Endothelial cell (in vitro differentiated cells): ENCODE results near the gene PEA15. TPM values are rescaled to one million over a fixed set of nuclear protein-coding genes. Genes with fewer than 3 reads are reported as not detected.

Experiments
- DNase-seq: peaks from one replicate; pipeline ENCODE4 v3.0.0; 2021; ENCODE audit warnings: low spot score
- H3K27ac Mint-ChIP-seq: one replicate; pipeline ENCODE4 v1.8.0; 2021; ENCODE audit warnings: mixed read lengths, inconsistent platforms; ENCODE audit not compliant: unreplicated experiment
- H3K27me3 Mint-ChIP-seq: one replicate; pipeline ENCODE4 v1.8.0; 2021; ENCODE audit warnings: mild to moderate bottlenecking, moderate library complexity, mixed read lengths, inconsistent platforms; ENCODE audit not compliant: unreplicated experiment
- H3K36me3 Mint-ChIP-seq: one replicate; pipeline ENCODE4 v1.8.0; 2021; ENCODE audit warnings: mild to moderate bottlenecking, low read depth, mixed read lengths, inconsistent platforms; ENCODE audit not compliant: unreplicated experiment
- H3K4me1 Mint-ChIP-seq: one replicate; pipeline ENCODE4 v1.8.0; 2021; ENCODE audit warnings: mild to moderate bottlenecking, mixed read lengths, inconsistent platforms; ENCODE audit not compliant: unreplicated experiment
- H3K4me3 Mint-ChIP-seq: one replicate; pipeline ENCODE4 v1.8.0; 2021; ENCODE audit warnings: mild to moderate bottlenecking, mixed read lengths, inconsistent platforms; ENCODE audit not compliant: unreplicated experiment
- H3K9me3 Mint-ChIP-seq: one replicate; pipeline ENCODE4 v1.8.0; 2021; ENCODE audit warnings: mixed read lengths, inconsistent platforms; ENCODE audit not compliant: unreplicated experiment
- CTCF ChIP-seq: fragments of 200-600 bp; sonication (generic); IDR thresholded peaks from one replicate; pipeline ENCODE4 v1.5.0; 2021; ENCODE audit warnings: antibody characterized with exemption; ENCODE audit not compliant: unreplicated experiment
- total RNA-seq: library from RNA; stranded (reverse); fragmentation: NEBNext Ultra II Directional; extraction: Animal tissue kit (Norgen Biotek cat#: 25700); gene quantifications from one replicate; pipeline ENCODE4 v1.2.1, GENCODE V29; 2021; ENCODE audit not compliant: unreplicated experiment

Gene PEA15
- total RNA-seq, 1 donor from 2014 or later: 593 TPM

- no peak for DNase-seq
- Mint-ChIP-seq H3K4me1 (no peaks in the 10 kb centered on the region), H3K9me3 (no peaks in the 10 kb centered on the region), H3K36me3 (no peaks in the 10 kb centered on the region), H3K27ac (no peak overlapping the region), H3K27me3 (no peaks in the 10 kb centered on the region), H3K4me3 (no peak overlapping the region)
- no peak for TF ChIP-seq CTCF
Observed at GRCh38 chr1:160178731-160179130, 26.5 kb upstream of the PEA15 start.

GRCh38 chr1:160179336-160179735 lies 25.8 kb upstream of the PEA15 start:
- TF ChIP-seq CTCF: no peak
- H3K27ac Mint-ChIP-seq: no peak overlapping the region
- no peaks in the 10 kb centered on the region for H3K4me1 Mint-ChIP-seq
- H3K36me3 Mint-ChIP-seq: no peaks in the 10 kb centered on the region
- H3K27me3 Mint-ChIP-seq: no peaks in the 10 kb centered on the region
- H3K4me3 Mint-ChIP-seq: no peak overlapping the region
- DNase-seq: no peak
- no peaks in the 10 kb centered on the region for H3K9me3 Mint-ChIP-seq

GRCh38 chr1:160186246-160186645 lies 18.9 kb upstream of the PEA15 start:
- H3K27me3 Mint-ChIP-seq: peaks cover 5% of the 10 kb centered on the region
- H3K36me3 Mint-ChIP-seq: peaks cover 5% of the 10 kb centered on the region
- TF ChIP-seq CTCF: no peak
- no peak overlapping the region for H3K27ac Mint-ChIP-seq
- no peaks in the 10 kb centered on the region for H3K9me3 Mint-ChIP-seq
- no peaks in the 10 kb centered on the region for H3K4me1 Mint-ChIP-seq
- no peak overlapping the region for H3K4me3 Mint-ChIP-seq
- DNase-seq: no peak

GRCh38 chr1:160186729-160187128 lies 18.5 kb upstream of the PEA15 start:
- Mint-ChIP-seq H3K27me3 (peaks cover 5% of the 10 kb centered on the region), H3K4me1 (peaks cover 2% of the 10 kb centered on the region), H3K4me3 (no peak overlapping the region), H3K9me3 (no peaks in the 10 kb centered on the region), H3K36me3 (peaks cover 5% of the 10 kb centered on the region), H3K27ac (no peak overlapping the region)
- no peak for TF ChIP-seq CTCF
- DNase-seq: no peak

- Mint-ChIP-seq H3K27me3 (peaks cover 5% of the 10 kb centered on the region), H3K27ac (no peak overlapping the region), H3K9me3 (no peaks in the 10 kb centered on the region), H3K36me3 (peaks cover 7% of the 10 kb centered on the region), H3K4me3 (no peak overlapping the region), H3K4me1 (peaks cover 2% of the 10 kb centered on the region)
- DNase-seq: no peak
- no peak for TF ChIP-seq CTCF
Observed at GRCh38 chr1:160187407-160187806, 17.8 kb upstream of the PEA15 start.
